GM12892 (cell line): ENCODE measurements around the gene TTYH3.

Experiments
- POLR2A ChIP-seq: IDR thresholded peaks from 2 replicates; pipeline ENCODE4 v1.6.1; 2011; ENCODE audit warnings: low read depth, low read length, control low read depth
- POLR2AphosphoS5 ChIP-seq: IDR thresholded peaks from 2 replicates; pipeline ENCODE4 v1.6.1; 2011; ENCODE audit warnings: low read depth, low read length, control low read depth

DNA sequence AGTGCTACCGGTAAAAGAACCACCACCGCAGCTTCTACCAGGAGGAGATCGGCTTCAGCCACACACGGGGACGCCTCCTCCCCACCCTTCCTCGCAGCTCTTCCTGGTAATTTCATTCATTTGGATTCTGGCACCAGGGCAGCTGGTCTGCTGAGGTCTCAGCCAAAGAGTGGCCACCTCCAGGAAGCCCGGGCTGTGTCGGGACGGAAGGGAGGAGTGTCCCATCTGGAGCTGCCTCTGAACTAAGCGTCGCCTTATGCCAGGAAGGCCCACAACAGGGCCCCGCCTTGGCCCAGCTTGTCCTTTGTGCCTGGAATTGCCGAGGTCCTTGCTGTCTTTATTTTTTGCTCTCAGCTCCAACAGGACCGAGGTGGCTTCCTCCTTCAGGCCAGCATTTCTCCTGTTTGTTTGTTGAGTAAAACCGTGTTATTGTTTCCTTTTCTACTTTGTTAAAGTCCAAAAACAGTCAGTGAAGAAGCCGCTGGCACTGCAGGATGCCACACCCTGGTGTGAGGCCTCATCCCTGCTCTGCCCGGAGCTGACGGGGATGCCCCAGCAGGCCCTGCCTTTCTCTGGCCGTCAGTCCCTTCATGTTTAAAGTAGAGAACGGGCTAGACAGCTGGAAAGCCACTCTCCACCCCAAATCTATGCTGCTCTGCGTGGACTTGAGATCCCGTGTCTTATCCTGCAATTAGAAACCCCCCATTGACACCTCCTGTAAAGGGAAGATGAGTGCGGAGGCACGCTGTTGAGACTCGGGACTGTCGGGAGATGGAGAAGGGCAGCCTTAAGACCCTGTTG lies 24.5 kb upstream of the TTYH3 start:
- no peak for TF ChIP-seq POLR2A
- no peak for TF ChIP-seq POLR2AphosphoS5
